Measurements from ENCODE around the gene SOCS7. TPM values are rescaled to one million over a fixed set of nuclear protein-coding genes. Genes with fewer than 3 reads are reported as not detected.

The SOCS7 gene
- total and polyA plus RNA-seq, 2 donors (not counting 1 experiment from before 2014, with no cell fraction given), result 9.4 to 20.8 TPM

GRCh38 chr17:38364741-38365140, 13.1 kb downstream of the SOCS7 start:
- H3K9me3 ChIP-seq (ENCODE audit: control extremely low read depth in 1 of 3, control insufficient read depth in 2 of 3, insufficient read depth in 1 of 3, low read length in 2 of 3), result no peaks in the 10 kb centered on the region
- ATAC-seq (ENCODE audit: low read depth) (no peak), DNase-seq (no peak)
- H2AFZ ChIP-seq (ENCODE audit: insufficient read depth, low read depth, low read length, poor library complexity, severe bottlenecking), result no peak overlapping the region
- peaks cover 10 to 26% of the 10 kb centered on the region in 2 experiments for H3K36me3 ChIP-seq (replicated peaks in 1 of 2; ENCODE audit: control extremely low read depth in 1 of 2, control insufficient read depth in 1 of 2, extremely low read depth in 1 of 2, insufficient read depth in 2 of 2, low read length in 1 of 2)
- no peak overlapping the region for H3K4me2 ChIP-seq (replicated peaks; ENCODE audit: low read depth, low read length, poor library complexity, severe bottlenecking)
- CTCF ChIA-PET, result interaction anchor here (4.5 kb wide), 1 partner anchor 15 kb away, joined by 23 read pairs; no protein-coding TSS in a partner anchor
- WGBS (ENCODE audit: insufficient coverage), result 100% methylated on average over 3 of the region's 8 CpGs
- no peaks in the 10 kb centered on the region for H3K4me1 ChIP-seq (ENCODE audit: control insufficient read depth in 2 of 2, insufficient read depth in 2 of 2, low read length in 2 of 2)
- no peaks in the 10 kb centered on the region for H3K79me2 ChIP-seq (ENCODE audit: control insufficient read depth, insufficient read depth, low read length)
- H3K4me3 Mint-ChIP-seq, result no peak overlapping the region
- H3K9ac ChIP-seq (ENCODE audit: low read length), result no peak overlapping the region
- H3K27me3 Mint-ChIP-seq, result no peaks in the 10 kb centered on the region
- H3K4me3 ChIP-seq (ENCODE audit: control extremely low read depth in 1 of 5, extremely low read depth in 1 of 5, insufficient read depth in 1 of 5, low read depth in 2 of 5, low read length in 4 of 5), result no peak overlapping the region
- no peak overlapping the region for H3K27ac Mint-ChIP-seq
- no peaks in the 10 kb centered on the region for H4K20me1 ChIP-seq (ENCODE audit: control insufficient read depth, insufficient read depth, low read length, poor library complexity, severe bottlenecking)
- POLR2A ChIA-PET, result no interaction called here
- intact Hi-C loops (cut with micrococcal nuclease), result no loop called here
- no peaks in the 10 kb centered on the region for H3K27me3 ChIP-seq (replicated peaks in 1 of 4; ENCODE audit: control extremely low read depth in 1 of 4, control insufficient read depth in 3 of 4, insufficient read depth in 4 of 4, low read length in 3 of 4)
- H3K27ac ChIP-seq (ENCODE audit: low read length in 2 of 2), result no peak overlapping the region
- H3K9me3 Mint-ChIP-seq (ENCODE audit: insufficient read depth), result no peaks in the 10 kb centered on the region
- TF ChIP-seq CTCF (IDR thresholded peaks at IDR 0.05) (no peak), EZH2 (IDR thresholded peaks at IDR 0.05; ENCODE audit: borderline replicate concordance, insufficient read depth, low read depth, low read length, poor library complexity, severe bottlenecking) (no peak)
- H3K4me1 Mint-ChIP-seq, result no peaks in the 10 kb centered on the region

- ATAC-seq (ENCODE audit: low read depth), result no peak
- peaks cover 5 to 36% of the 10 kb centered on the region in 2 experiments for H3K36me3 ChIP-seq (replicated peaks in 1 of 2; ENCODE audit: control extremely low read depth in 1 of 2, control insufficient read depth in 1 of 2, extremely low read depth in 1 of 2, insufficient read depth in 2 of 2, low read length in 1 of 2)
- CTCF ChIA-PET, result no interaction called here
Observed at GRCh38 chr17:38369124-38369886, 17.7 kb downstream of the SOCS7 start.

More at GRCh38 chr17:38369124-38369886, 17.7 kb downstream of the SOCS7 start:
- H3K4me2 ChIP-seq (replicated peaks; ENCODE audit: low read depth, low read length, poor library complexity, severe bottlenecking), result no peak overlapping the region
- H3K9ac ChIP-seq (ENCODE audit: low read length), result no peak overlapping the region
- Mint-ChIP-seq H3K4me1 (no peaks in the 10 kb centered on the region), H3K9me3 (ENCODE audit: insufficient read depth) (no peaks in the 10 kb centered on the region), H3K27ac (no peak overlapping the region), H3K4me3 (no peak overlapping the region), H3K27me3 (no peaks in the 10 kb centered on the region)
- no peaks in the 10 kb centered on the region for H3K79me2 ChIP-seq (ENCODE audit: control insufficient read depth, insufficient read depth, low read length)
- no peak overlapping the region for H3K27ac ChIP-seq (ENCODE audit: low read length in 2 of 2)
- DNase-seq, result no peak
- H4K20me1 ChIP-seq (ENCODE audit: control insufficient read depth, insufficient read depth, low read length, poor library complexity, severe bottlenecking), result no peaks in the 10 kb centered on the region
- H3K9me3 ChIP-seq (ENCODE audit: control extremely low read depth in 1 of 3, control insufficient read depth in 2 of 3, insufficient read depth in 1 of 3, low read length in 2 of 3), result no peaks in the 10 kb centered on the region
- TF ChIP-seq EZH2 (IDR thresholded peaks at IDR 0.05; ENCODE audit: borderline replicate concordance, insufficient read depth, low read depth, low read length, poor library complexity, severe bottlenecking) (no peak), CTCF (IDR thresholded peaks at IDR 0.05) (no peak)
- intact Hi-C loops (cut with micrococcal nuclease), result no loop called here
- WGBS (ENCODE audit: insufficient coverage), result 92% methylated on average over 2 of the region's 8 CpGs
- H3K27me3 ChIP-seq (replicated peaks in 1 of 4; ENCODE audit: control extremely low read depth in 1 of 4, control insufficient read depth in 3 of 4, insufficient read depth in 4 of 4, low read length in 3 of 4), result no peaks in the 10 kb centered on the region
- POLR2A ChIA-PET, result no interaction called here
- H3K4me3 ChIP-seq (ENCODE audit: control extremely low read depth in 1 of 5, extremely low read depth in 1 of 5, insufficient read depth in 1 of 5, low read depth in 2 of 5, low read length in 4 of 5), result no peak overlapping the region
- H3K4me1 ChIP-seq (ENCODE audit: control insufficient read depth in 2 of 2, insufficient read depth in 2 of 2, low read length in 2 of 2), result no peaks in the 10 kb centered on the region
- no peak overlapping the region for H2AFZ ChIP-seq (ENCODE audit: insufficient read depth, low read depth, low read length, poor library complexity, severe bottlenecking)
